Midbrain (tissue), 1 donor: ENCODE data around the gene WDR5B.
"Not testable (repeated sequence)": the region's sequence is repeated elsewhere in the genome, so short reads cannot be mapped to it uniquely, and the experiment has no call there.

Source experiments
- DNase-seq: peaks from one replicate; lab custom pipeline; 2025; lab: John Stamatoyannopoulos, UW

Gene WDR5B

GRCh38 chr3:122415762-122416654 lies at the start of gene WDR5B:
Gene WDR5B, minus strand, starts transcription at chr3:122416062. Its CDS starts 534 bp downstream, at chr3:122415528.
- no peak for DNase-seq

- no peak for DNase-seq
Measured at GRCh38 chr3:122464659-122465058, 48.8 kb upstream of the WDR5B start.

- no peak for DNase-seq
Measured at GRCh38 chr3:122462406-122462805, 46.5 kb upstream of the WDR5B start.

- DNase-seq: no peak
Measured at GRCh38 chr3:122461806-122462205, 45.9 kb upstream of the WDR5B start.

GRCh38 chr3:122458992-122459391 lies 43.1 kb upstream of the WDR5B start:
- peak; percentile 2 for DNase-seq

- DNase-seq: no peak
Measured at GRCh38 chr3:122457706-122458105, 41.8 kb upstream of the WDR5B start.

GRCh38 chr3:122456074-122456473 lies 40.2 kb upstream of the WDR5B start:
- DNase-seq: no peak

GRCh38 chr3:122451371-122451770 lies 35.5 kb upstream of the WDR5B start:
- no peak for DNase-seq

GRCh38 chr3:122448218-122448617 lies 32.4 kb upstream of the WDR5B start:
- DNase-seq: not testable (repeated sequence)

- DNase-seq: not testable (repeated sequence)
Measured at GRCh38 chr3:122444491-122444887, 28.6 kb upstream of the WDR5B start.

- DNase-seq: not testable (repeated sequence)
Measured at GRCh38 chr3:122443762-122444490, 28.1 kb upstream of the WDR5B start.

GRCh38 chr3:122443090-122443489 lies 27.2 kb upstream of the WDR5B start:
- no peak for DNase-seq

- no peak for DNase-seq
Measured at GRCh38 chr3:122435950-122436349, 20.1 kb upstream of the WDR5B start.

GRCh38 chr3:122430371-122430770 lies 14.5 kb upstream of the WDR5B start:
- DNase-seq: no peak

- no peak for DNase-seq
Measured at GRCh38 chr3:122427857-122428471, 12.1 kb upstream of the WDR5B start.

- no peak for DNase-seq
Measured at GRCh38 chr3:122421836-122422235, 6.0 kb upstream of the WDR5B start.

- DNase-seq: no peak
Measured at GRCh38 chr3:122421101-122421500, 5.2 kb upstream of the WDR5B start.

- no peak for DNase-seq
Measured at GRCh38 chr3:122416966-122417365, 1.1 kb upstream of the WDR5B start.

- no peak for DNase-seq
Measured at GRCh38 chr3:122415104-122415744, 638 bp downstream of the WDR5B start.

- no peak for DNase-seq
Measured at GRCh38 chr3:122414391-122414790, 1.5 kb downstream of the WDR5B start.

- no peak for DNase-seq
Measured at GRCh38 chr3:122410639-122411038, 5.2 kb downstream of the WDR5B start.

- DNase-seq: no peak
Measured at GRCh38 chr3:122410111-122410510, 5.8 kb downstream of the WDR5B start.
